T-helper 2 cell treated with Interferon-gamma antibody and Interleukin-4, amounts not matched to agents 5 μg/mL and 100 μg/mL, for 36 hours (primary cell): ENCODE measurements around the gene ATP1A1.

Experiments
- DNase-seq: peaks from one replicate; pipeline ENCODE4 v3.0.0; 2021; ENCODE audit warnings: low spot score
- H3K27ac Mint-ChIP-seq: one replicate; pipeline ENCODE4 v1.8.0; 2021; ENCODE audit warnings: mild to moderate bottlenecking, mixed read lengths
- H3K27me3 Mint-ChIP-seq: one replicate; pipeline ENCODE4 v1.8.0; 2021; ENCODE audit warnings: low read depth, mixed read lengths
- H3K36me3 Mint-ChIP-seq: one replicate; pipeline ENCODE4 v1.8.0; 2021; ENCODE audit warnings: low read depth, mixed read lengths
- H3K4me1 Mint-ChIP-seq: one replicate; pipeline ENCODE4 v1.8.0; 2021; ENCODE audit warnings: low read depth, mixed read lengths
- H3K4me3 Mint-ChIP-seq: one replicate; pipeline ENCODE4 v1.8.0; 2022; ENCODE audit warnings: mild to moderate bottlenecking, moderate library complexity, mixed read lengths
- H3K9me3 Mint-ChIP-seq: one replicate; pipeline ENCODE4 v1.8.0; 2021; ENCODE audit warnings: mixed read lengths

Gene ATP1A1

GRCh38 chr1:116449578-116449977, 76.5 kb downstream of the ATP1A1 start:
- H3K27ac Mint-ChIP-seq, result no peak overlapping the region
- H3K27me3 Mint-ChIP-seq, result no peaks in the 10 kb centered on the region
- no peaks in the 10 kb centered on the region for H3K9me3 Mint-ChIP-seq
- no peak for DNase-seq
- no peaks in the 10 kb centered on the region for H3K4me1 Mint-ChIP-seq
- H3K4me3 Mint-ChIP-seq, result no peak overlapping the region
- no peaks in the 10 kb centered on the region for H3K36me3 Mint-ChIP-seq

- H3K27me3 Mint-ChIP-seq, result no peaks in the 10 kb centered on the region
- no peaks in the 10 kb centered on the region for H3K36me3 Mint-ChIP-seq
- DNase-seq, result no peak
- no peaks in the 10 kb centered on the region for H3K4me1 Mint-ChIP-seq
- no peaks in the 10 kb centered on the region for H3K9me3 Mint-ChIP-seq
- no peak overlapping the region for H3K4me3 Mint-ChIP-seq
- H3K27ac Mint-ChIP-seq, result no peak overlapping the region
Observed at GRCh38 chr1:116451702-116452101, 78.7 kb downstream of the ATP1A1 start.

- no peak for DNase-seq
- H3K4me1 Mint-ChIP-seq, result no peaks in the 10 kb centered on the region
- no peaks in the 10 kb centered on the region for H3K36me3 Mint-ChIP-seq
- no peaks in the 10 kb centered on the region for H3K27me3 Mint-ChIP-seq
- H3K4me3 Mint-ChIP-seq, result no peak overlapping the region
- no peak overlapping the region for H3K27ac Mint-ChIP-seq
- H3K9me3 Mint-ChIP-seq, result no peaks in the 10 kb centered on the region
Observed at GRCh38 chr1:116453481-116453880, 80.4 kb downstream of the ATP1A1 start.

- H3K4me3 Mint-ChIP-seq, result no peak overlapping the region
- no peak overlapping the region for H3K27ac Mint-ChIP-seq
- no peaks in the 10 kb centered on the region for H3K4me1 Mint-ChIP-seq
- no peaks in the 10 kb centered on the region for H3K36me3 Mint-ChIP-seq
- DNase-seq, result no peak
- no peaks in the 10 kb centered on the region for H3K9me3 Mint-ChIP-seq
- no peaks in the 10 kb centered on the region for H3K27me3 Mint-ChIP-seq
Observed at GRCh38 chr1:116453906-116454305, 80.9 kb downstream of the ATP1A1 start.
